ENCODE measurements around the gene C1orf174. TPM values are rescaled to one million over a fixed set of nuclear protein-coding genes. Genes with fewer than 3 reads are reported as not detected.

The C1orf174 gene
- total RNA-seq, 2 experiments from 2014 or later: 29.4 to 31.1 TPM

GRCh38 chr1:3932156-3932919 lies 32.3 kb upstream of the C1orf174 start:
- H3K4me3 Mint-ChIP-seq: no peak overlapping the region
- peaks cover 9% of the 10 kb centered on the region for H3K9me3 Mint-ChIP-seq
- H3K27ac Mint-ChIP-seq: no peak overlapping the region
- ChIA-PET POLR2A (no interaction called here), CTCF (no interaction called here)
- no peak for DNase-seq
- H3K27me3 Mint-ChIP-seq: peaks cover 1% of the 10 kb centered on the region
- H3K36me3 Mint-ChIP-seq (ENCODE audit: low read depth): peaks cover 3% of the 10 kb centered on the region
- H3K4me1 Mint-ChIP-seq: peaks cover 4% of the 10 kb centered on the region

- no peak for DNase-seq
- ChIA-PET POLR2A (no interaction called here), CTCF (no interaction called here)
- Mint-ChIP-seq H3K9me3 (peaks cover 6% of the 10 kb centered on the region), H3K4me3 (no peak overlapping the region), H3K27me3 (peaks cover 1% of the 10 kb centered on the region), H3K27ac (no peak overlapping the region), H3K36me3 (ENCODE audit: low read depth) (peaks cover 3% of the 10 kb centered on the region), H3K4me1 (peaks cover 4% of the 10 kb centered on the region)
Measured at GRCh38 chr1:3931007-3931912, 31.2 kb upstream of the C1orf174 start.

GRCh38 chr1:3930301-3931006 lies 30.4 kb upstream of the C1orf174 start:
- peaks cover 1% of the 10 kb centered on the region for H3K27me3 Mint-ChIP-seq
- peaks cover 6% of the 10 kb centered on the region for H3K9me3 Mint-ChIP-seq
- POLR2A ChIA-PET: no interaction called here
- H3K27ac Mint-ChIP-seq: peak overlapping the region; percentile 37
- H3K4me3 Mint-ChIP-seq: peak overlapping the region; percentile 7
- peaks cover 4% of the 10 kb centered on the region for H3K4me1 Mint-ChIP-seq
- H3K36me3 Mint-ChIP-seq (ENCODE audit: low read depth): peaks cover 3% of the 10 kb centered on the region
- CTCF ChIA-PET: no interaction called here
- DNase-seq: no peak

- peaks cover 3% of the 10 kb centered on the region for H3K36me3 Mint-ChIP-seq (ENCODE audit: low read depth)
- H3K27ac Mint-ChIP-seq: no peak overlapping the region
- peaks cover 6% of the 10 kb centered on the region for H3K9me3 Mint-ChIP-seq
- no peak for DNase-seq
- H3K27me3 Mint-ChIP-seq: no peaks in the 10 kb centered on the region
- H3K4me1 Mint-ChIP-seq: peaks cover 4% of the 10 kb centered on the region
- POLR2A ChIA-PET: no interaction called here
- CTCF ChIA-PET: no interaction called here
- no peak overlapping the region for H3K4me3 Mint-ChIP-seq
Measured at GRCh38 chr1:3929126-3929525, 29.1 kb upstream of the C1orf174 start.

GRCh38 chr1:3928586-3928985 lies 28.5 kb upstream of the C1orf174 start:
- CTCF ChIA-PET: no interaction called here
- no peak overlapping the region for H3K4me3 Mint-ChIP-seq

DNA sequence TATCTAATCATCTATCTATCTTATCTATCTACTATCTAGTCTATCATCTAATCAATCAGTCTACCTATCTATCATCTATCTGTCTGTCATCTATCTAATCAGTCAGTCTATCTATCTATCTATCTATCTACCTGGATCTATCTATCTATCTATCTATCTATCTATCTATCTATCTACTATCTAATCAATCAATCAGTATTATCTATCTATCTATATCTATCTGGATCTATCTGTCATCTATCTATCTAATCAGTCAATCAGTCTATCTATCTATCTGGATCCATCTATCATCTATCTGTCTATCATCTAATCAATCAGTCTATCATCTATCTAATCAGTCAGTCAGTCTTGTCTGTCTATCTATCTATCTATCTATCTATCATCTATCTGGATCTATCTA lies 26.9 kb upstream of the C1orf174 start:
- Mint-ChIP-seq H3K27ac (no peak overlapping the region), H3K36me3 (ENCODE audit: low read depth) (peaks cover 3% of the 10 kb centered on the region), H3K9me3 (peaks cover 6% of the 10 kb centered on the region), H3K27me3 (no peaks in the 10 kb centered on the region), H3K4me1 (peaks cover 13% of the 10 kb centered on the region), H3K4me3 (no peak overlapping the region)
- ChIA-PET CTCF (no interaction called here), POLR2A (no interaction called here)
- DNase-seq: no peak

More at GRCh38 chr1:3928586-3928985, 28.5 kb upstream of the C1orf174 start:
- Mint-ChIP-seq H3K27ac (no peak overlapping the region), H3K9me3 (peaks cover 6% of the 10 kb centered on the region), H3K36me3 (ENCODE audit: low read depth) (peaks cover 3% of the 10 kb centered on the region), H3K4me1 (peaks cover 4% of the 10 kb centered on the region), H3K27me3 (no peaks in the 10 kb centered on the region)
- no peak for DNase-seq
- POLR2A ChIA-PET: no interaction called here

GRCh38 chr1:3925762-3926161 lies 25.7 kb upstream of the C1orf174 start:
- ChIA-PET POLR2A (no interaction called here), CTCF (no interaction called here)
- H3K4me3 Mint-ChIP-seq: no peak overlapping the region

DNA sequence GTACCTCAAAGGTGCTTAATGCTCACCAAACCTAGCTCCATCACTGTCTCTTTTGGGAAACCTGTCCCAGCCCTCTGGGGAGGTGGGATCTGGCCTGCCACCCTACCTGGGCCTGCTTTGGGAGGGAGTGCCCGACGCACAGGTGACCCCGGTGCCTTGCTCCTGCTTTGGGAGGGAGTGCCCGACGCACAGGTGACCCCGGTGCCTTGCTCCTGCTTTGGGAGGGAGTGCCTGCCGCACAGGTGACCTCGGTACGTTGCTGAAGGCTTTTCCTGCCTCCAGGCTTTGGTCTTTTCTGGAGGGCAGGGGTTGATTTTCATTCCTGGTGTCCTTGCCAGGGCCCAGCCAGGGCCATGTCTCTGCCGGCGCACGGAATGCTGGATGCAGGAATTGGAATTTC lies 25.2 kb upstream of the C1orf174 start:
- Mint-ChIP-seq H3K36me3 (ENCODE audit: low read depth) (peaks cover under 1% of the 10 kb centered on the region), H3K9me3 (peaks cover 3% of the 10 kb centered on the region), H3K27me3 (no peaks in the 10 kb centered on the region), H3K4me1 (peaks cover 13% of the 10 kb centered on the region), H3K27ac (no peak overlapping the region), H3K4me3 (no peak overlapping the region)
- CTCF ChIA-PET: no interaction called here
- no peak for DNase-seq
- POLR2A ChIA-PET: no interaction called here

More at GRCh38 chr1:3925762-3926161, 25.7 kb upstream of the C1orf174 start:
- no peaks in the 10 kb centered on the region for H3K27me3 Mint-ChIP-seq
- no peak overlapping the region for H3K27ac Mint-ChIP-seq
- DNase-seq: no peak
- peaks cover 6% of the 10 kb centered on the region for H3K9me3 Mint-ChIP-seq
- peaks cover 3% of the 10 kb centered on the region for H3K36me3 Mint-ChIP-seq (ENCODE audit: low read depth)
- peaks cover 15% of the 10 kb centered on the region for H3K4me1 Mint-ChIP-seq

DNA sequence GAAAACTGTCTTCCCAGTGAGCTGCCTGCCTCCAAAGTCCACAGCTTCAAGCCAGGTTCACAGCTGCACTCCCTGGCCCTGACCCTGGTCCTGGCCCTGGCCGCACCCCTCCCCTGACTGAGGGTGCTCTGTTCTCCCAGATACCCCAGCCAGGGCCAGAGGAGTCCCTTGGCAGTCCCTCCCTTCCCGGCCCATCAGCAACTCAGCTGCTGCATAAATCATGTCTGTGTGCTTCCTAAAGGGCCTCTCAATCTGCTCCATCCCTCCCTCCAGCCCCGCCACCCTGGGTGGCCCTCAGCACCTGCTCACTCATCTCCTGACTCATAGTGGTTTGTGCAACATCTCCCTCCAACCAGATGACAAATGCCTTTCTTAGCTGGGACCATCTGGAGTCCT lies 24.8 kb upstream of the C1orf174 start:
- no peak for DNase-seq
- Mint-ChIP-seq H3K4me1 (peaks cover 11% of the 10 kb centered on the region), H3K27ac (no peak overlapping the region), H3K9me3 (no peaks in the 10 kb centered on the region), H3K4me3 (no peak overlapping the region), H3K27me3 (no peaks in the 10 kb centered on the region), H3K36me3 (ENCODE audit: low read depth) (no peaks in the 10 kb centered on the region)
- ChIA-PET POLR2A (no interaction called here), CTCF (no interaction called here)

GRCh38 chr1:3924186-3924824 lies 24.2 kb upstream of the C1orf174 start:
- H3K27me3 Mint-ChIP-seq: no peaks in the 10 kb centered on the region
- H3K36me3 Mint-ChIP-seq (ENCODE audit: low read depth): no peaks in the 10 kb centered on the region
- no peak for DNase-seq
- H3K4me3 Mint-ChIP-seq: no peak overlapping the region
- no peaks in the 10 kb centered on the region for H3K9me3 Mint-ChIP-seq
- peaks cover 11% of the 10 kb centered on the region for H3K4me1 Mint-ChIP-seq
- CTCF ChIA-PET: no interaction called here
- POLR2A ChIA-PET: no interaction called here
- no peak overlapping the region for H3K27ac Mint-ChIP-seq

- POLR2A ChIA-PET: no interaction called here
- Mint-ChIP-seq H3K4me1 (peaks cover 11% of the 10 kb centered on the region), H3K27ac (no peak overlapping the region), H3K27me3 (no peaks in the 10 kb centered on the region), H3K36me3 (ENCODE audit: low read depth) (no peaks in the 10 kb centered on the region), H3K4me3 (no peak overlapping the region), H3K9me3 (no peaks in the 10 kb centered on the region)
- DNase-seq: no peak
- CTCF ChIA-PET: no interaction called here
Measured at GRCh38 chr1:3923378-3924185, 23.5 kb upstream of the C1orf174 start.

DNA sequence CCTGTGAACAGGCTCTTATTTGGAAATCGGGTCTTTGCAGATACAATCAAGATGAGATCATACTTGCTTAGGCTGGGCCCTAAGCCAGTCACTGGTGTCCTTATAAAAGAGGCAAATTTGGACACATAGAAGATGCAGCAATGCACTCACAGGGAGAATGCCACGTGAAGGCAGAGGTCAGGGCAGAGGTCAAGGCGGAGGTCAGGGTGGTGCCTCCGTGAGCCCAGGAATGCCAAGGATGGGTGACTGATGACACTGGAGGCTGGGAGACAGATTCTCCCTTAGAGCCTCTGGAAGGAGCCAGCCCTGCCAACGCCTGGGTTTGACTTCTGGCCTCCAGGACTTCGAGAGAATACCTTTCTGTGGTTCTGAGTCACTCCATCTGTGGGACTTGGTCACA lies 22.8 kb upstream of the C1orf174 start:
- DNase-seq: no peak
- Mint-ChIP-seq H3K27me3 (no peaks in the 10 kb centered on the region), H3K36me3 (ENCODE audit: low read depth) (no peaks in the 10 kb centered on the region), H3K4me3 (no peak overlapping the region), H3K9me3 (no peaks in the 10 kb centered on the region), H3K4me1 (peaks cover 11% of the 10 kb centered on the region), H3K27ac (peak overlapping the region; percentile 55)
- ChIA-PET POLR2A (no interaction called here), CTCF (no interaction called here)
